Subcutaneous adipose tissue (tissue), 4 donors: Measurements from ENCODE around the gene CYREN. TPM values are rescaled to one million over a fixed set of nuclear protein-coding genes. Genes with fewer than 3 reads are reported as not detected.

Experiments
- CTCF ChIP-seq: fragments of 450-650 bp; IDR thresholded peaks from one replicate; pipeline ENCODE4 v1.5.1; 2016; ENCODE audit warnings: low read depth, mild to moderate bottlenecking, control low read depth, antibody characterized with exemption, moderate library complexity
- total RNA-seq, 4 donors: library from RNA; depleted of rRNA; stranded (reverse); fragments of >200 nt; gene quantifications; one replicate each; pipeline ENCODE4 v1.1.0, GENCODE V29; 2016

The CYREN gene
- total RNA-seq, 4 donors from 2014 or later = 21.9 to 33.0 (median 29.8) TPM

GRCh38 chr7:135181261-135181928, 10.9 kb upstream of the CYREN start:
- TF ChIP-seq CTCF = no peak

DNA sequence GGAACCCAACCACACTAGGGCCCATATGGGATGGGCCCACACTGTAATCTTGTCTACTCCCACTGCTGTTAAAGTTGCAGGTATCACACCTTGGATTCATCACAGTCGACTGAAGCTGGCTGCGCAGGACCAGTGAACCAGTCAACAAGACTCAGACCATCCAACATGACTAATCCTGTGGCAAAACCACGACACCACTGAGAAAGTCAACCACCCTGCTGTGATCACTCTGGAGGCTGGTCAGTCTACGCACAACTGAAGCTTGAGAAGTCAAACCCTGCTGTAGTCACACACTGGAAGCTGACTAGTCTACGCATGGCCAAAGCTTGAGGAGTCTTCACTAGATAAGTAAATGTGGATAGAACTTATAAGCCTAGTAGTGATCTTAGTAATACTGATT, 9.6 kb upstream of the CYREN start:
- TF ChIP-seq CTCF = no peak

- no peak for TF ChIP-seq CTCF
Measured at GRCh38 chr7:135179321-135179925, 8.9 kb upstream of the CYREN start.

- TF ChIP-seq CTCF = no peak
Measured at GRCh38 chr7:135178364-135178763, 7.9 kb upstream of the CYREN start.

DNA sequence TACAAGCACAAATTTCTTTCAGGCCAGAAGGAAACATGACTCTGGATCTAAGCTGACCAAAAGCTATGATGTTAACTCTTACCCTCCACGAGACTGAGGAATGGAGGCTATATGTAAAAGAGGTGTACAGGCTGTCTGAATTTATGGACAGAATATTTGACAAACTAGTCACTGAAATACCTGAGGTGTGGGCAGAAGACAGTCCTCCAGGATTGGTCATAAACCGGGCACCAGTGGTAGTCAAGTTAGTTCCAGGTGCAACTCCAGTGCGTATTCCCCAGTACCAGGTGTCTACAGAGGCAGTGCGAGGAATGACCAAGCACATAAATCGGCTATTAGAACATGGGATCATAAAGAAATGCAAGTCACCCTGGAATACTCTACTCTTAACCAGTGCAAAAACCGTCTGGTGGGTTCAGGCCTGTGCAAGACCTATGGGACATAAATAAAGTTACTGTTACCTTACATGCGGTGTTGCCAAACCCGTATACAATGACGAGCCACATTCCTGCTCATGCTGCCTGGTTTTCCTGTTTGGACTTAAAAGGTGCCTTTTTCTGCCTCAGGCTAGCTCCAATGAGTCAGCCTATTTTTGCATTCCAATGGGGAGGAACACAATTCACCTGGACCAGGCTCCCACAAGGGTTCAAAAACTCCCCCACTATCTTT, 6.7 kb upstream of the CYREN start:
- TF ChIP-seq CTCF = no peak

GRCh38 chr7:135175931-135176330, 5.4 kb upstream of the CYREN start:
- no peak for TF ChIP-seq CTCF

- no peak for TF ChIP-seq CTCF
Measured at GRCh38 chr7:135174941-135175340, 4.4 kb upstream of the CYREN start.
